H9 (cell line): ENCODE measurements around the gene DCTN2. TPM values are rescaled to one million over a fixed set of nuclear protein-coding genes. Genes with fewer than 3 reads are reported as not detected.
A peak's percentile ranks its signal among the peaks of the same experiment; 100 is the strongest.

ENCODE experiments used
- DNase-seq: peaks from one replicate; pipeline ENCODE4 v3.0.0-alpha.2; 2017
- H2AFZ ChIP-seq: one replicate; pipeline ENCODE4 v1.6.1; 2013; ENCODE audit warnings: mild to moderate bottlenecking, low read length, control low read depth, moderate library complexity
- H2AK5ac ChIP-seq: 2 replicates; pipeline ENCODE4 v1.6.1; 2013; ENCODE audit warnings: low read length, control low read depth, mixed read lengths; ENCODE audit not compliant: insufficient read length
- H2BK120ac ChIP-seq: one replicate; pipeline ENCODE4 v1.6.1; 2013; ENCODE audit warnings: low read depth, mild to moderate bottlenecking, low read length, control low read depth, inconsistent platforms; ENCODE audit not compliant: poor library complexity, severe bottlenecking
- H2BK12ac ChIP-seq: 2 replicates; pipeline ENCODE4 v1.6.1; 2013; ENCODE audit warnings: low read length, control low read depth, mixed read lengths, low read depth; ENCODE audit not compliant: insufficient read length
- H2BK15ac ChIP-seq: 2 replicates; pipeline ENCODE4 v1.6.1; 2013; ENCODE audit warnings: low read depth, low read length, control low read depth
- H2BK20ac ChIP-seq: one replicate; pipeline ENCODE4 v1.6.1; 2013; ENCODE audit warnings: low read depth, mild to moderate bottlenecking, low read length, control low read depth, inconsistent platforms; ENCODE audit not compliant: poor library complexity, severe bottlenecking
- H2BK5ac ChIP-seq: 2 replicates; pipeline ENCODE4 v1.6.1; 2013; ENCODE audit warnings: low read length, control low read depth, mixed read lengths; ENCODE audit not compliant: insufficient read length
- H3K14ac ChIP-seq: 2 replicates; pipeline ENCODE4 v1.6.1; 2013; ENCODE audit warnings: low read length, control low read depth; ENCODE audit not compliant: insufficient read depth
- H3K18ac ChIP-seq: 2 replicates; pipeline ENCODE4 v1.6.1; 2013; ENCODE audit warnings: low read depth, mild to moderate bottlenecking, mixed read lengths, low read length, control low read depth; ENCODE audit not compliant: insufficient read length
- H3K23ac ChIP-seq: 2 replicates; pipeline ENCODE4 v1.6.1; 2013; ENCODE audit warnings: low read length, control low read depth, mixed read lengths, low read depth; ENCODE audit not compliant: insufficient read length
- H3K23me2 ChIP-seq: 2 replicates; pipeline ENCODE4 v1.6.1; 2013; ENCODE audit warnings: low read depth, mild to moderate bottlenecking, mixed read lengths, low read length, control low read depth; ENCODE audit not compliant: insufficient read length, poor library complexity, severe bottlenecking
- H3K27ac ChIP-seq: 2 replicates; pipeline ENCODE4 v1.5.1; 2013; ENCODE audit warnings: low read length, control low read depth, mixed read lengths, low read depth; ENCODE audit not compliant: insufficient read length
- H3K27me3 ChIP-seq: 2 replicates; pipeline ENCODE4 v1.6.1; 2013; ENCODE audit warnings: low read length, control low read depth, inconsistent platforms; ENCODE audit not compliant: insufficient read depth
- H3K4ac ChIP-seq: 2 replicates; pipeline ENCODE4 v1.6.1; 2013; ENCODE audit warnings: low read depth, mild to moderate bottlenecking, control low read depth, inconsistent platforms, low read length, moderate library complexity
- H3K4me1 ChIP-seq: 2 replicates; pipeline ENCODE4 v1.6.1; 2013; ENCODE audit warnings: low read length, control low read depth, inconsistent platforms; ENCODE audit not compliant: insufficient read depth
- H3K4me2 ChIP-seq: 2 replicates; pipeline ENCODE4 v1.6.1; 2013; ENCODE audit warnings: low read length, control low read depth, mixed read lengths; ENCODE audit not compliant: insufficient read length, insufficient read depth
- H3K56ac ChIP-seq: 2 replicates; pipeline ENCODE4 v1.6.1; 2013; ENCODE audit warnings: low read depth, mild to moderate bottlenecking, mixed read lengths, low read length, control low read depth; ENCODE audit not compliant: insufficient read length
- H3K79me1 ChIP-seq: 2 replicates; pipeline ENCODE4 v1.6.1; 2013; ENCODE audit warnings: low read depth, mild to moderate bottlenecking, moderate library complexity, low read length, control low read depth, inconsistent platforms; ENCODE audit not compliant: insufficient read depth, poor library complexity, severe bottlenecking
- H3K79me2 ChIP-seq: 2 replicates; pipeline ENCODE4 v1.6.1; 2013; ENCODE audit warnings: low read length, control low read depth, inconsistent platforms; ENCODE audit not compliant: insufficient read depth
- H3K9ac ChIP-seq: 2 replicates; pipeline ENCODE4 v1.6.1; 2013; ENCODE audit warnings: low read length, control low read depth, mixed read lengths; ENCODE audit not compliant: insufficient read length; ENCODE audit errors: extremely low read depth
- H3K9me3 ChIP-seq: one replicate; pipeline ENCODE4 v1.6.1; 2013; ENCODE audit warnings: low read depth, low read length, inconsistent platforms; ENCODE audit not compliant: control insufficient read depth
- H3T11ph ChIP-seq: one replicate; pipeline ENCODE4 v1.6.1; 2013; ENCODE audit warnings: mild to moderate bottlenecking, low read length, control low read depth, inconsistent platforms
- H4K20me1 ChIP-seq: one replicate; pipeline ENCODE4 v1.6.1; 2013; ENCODE audit not compliant: control insufficient read depth, insufficient read length, insufficient read depth
- H4K5ac ChIP-seq: 2 replicates; pipeline ENCODE4 v1.6.1; 2013; ENCODE audit warnings: low read depth, mild to moderate bottlenecking, mixed read lengths, low read length, control low read depth; ENCODE audit not compliant: insufficient read length
- H4K8ac ChIP-seq: replicated peaks from 2 replicates; pipeline ENCODE4 v1.6.1; 2013; ENCODE audit warnings: low read length, control low read depth, mixed read lengths, low read depth; ENCODE audit not compliant: insufficient read length
- H4K91ac ChIP-seq: 2 replicates; pipeline ENCODE4 v1.6.1; 2013; ENCODE audit warnings: low read depth, mild to moderate bottlenecking, moderate library complexity, mixed read lengths, low read length, control low read depth; ENCODE audit not compliant: insufficient read length
- H3K27ac Mint-ChIP-seq, 3 experiments: 2 replicates in 2 of 3; 3 replicates in 1 of 3; pipeline ENCODE4 v1.8.0; 2020 to 2021; ENCODE audit warnings: mixed read lengths in 3 of 3, mild to moderate bottlenecking in 1 of 3, moderate library complexity in 1 of 3
- H3K27me3 Mint-ChIP-seq: 2 replicates; pipeline ENCODE4 v1.8.0; 2021; ENCODE audit warnings: low read depth, mild to moderate bottlenecking, moderate library complexity, mixed read lengths
- H3K36me3 Mint-ChIP-seq, 3 experiments: 2 replicates in 2 of 3; 3 replicates in 1 of 3; pipeline ENCODE4 v1.8.0; 2020 to 2021; ENCODE audit warnings: low read depth in 3 of 3, mixed read lengths in 3 of 3; ENCODE audit not compliant: insufficient read depth in 1 of 3
- H3K4me1 Mint-ChIP-seq, 2 experiments: 2 replicates each; pipeline ENCODE4 v1.8.0; 2020; ENCODE audit warnings: mixed read lengths in 2 of 2
- H3K4me3 Mint-ChIP-seq, 2 experiments: 2 replicates in 1 of 2; 3 replicates in 1 of 2; pipeline ENCODE4 v1.8.0; 2020 to 2021; ENCODE audit warnings: mild to moderate bottlenecking in 2 of 2, mixed read lengths in 2 of 2, moderate library complexity in 1 of 2
- H3K9me3 Mint-ChIP-seq, 2 experiments: 2 replicates in 1 of 2; 3 replicates in 1 of 2; pipeline ENCODE4 v1.8.0; 2020; ENCODE audit warnings: mild to moderate bottlenecking in 2 of 2, mixed read lengths in 2 of 2, moderate library complexity in 1 of 2
- CTCF ChIP-seq: fragments of 200-600 bp; sonication (generic); conservative IDR thresholded peaks from 3 replicates; pipeline ENCODE4 v1.8.0; 2021; ENCODE audit warnings: antibody characterized with exemption, mild to moderate bottlenecking
- WGBS: extraction: QIAGEN DNeasy Blood & Tissue Kit; methylation state at CpG from one replicate; pipeline ENCODE4 v1.1.7; 2013; ENCODE audit warnings: missing lambda C conversion rate, low lambda C conversion rate, mixed read lengths; ENCODE audit not compliant: insufficient read length; ENCODE audit errors: extremely low coverage; 5-methylcytosine and 5-hydroxymethylcytosine counted together
- total RNA-seq: library from RNA; stranded (reverse); gene quantifications from 2 replicates; pipeline ENCODE4 v1.2.1, GENCODE V29; 2021

Gene DCTN2
- total RNA-seq, 1 experiment from 2014 or later, result 97.7 TPM

- Histone ChIP-seq H2BK120ac (no peak overlapping the region), H2BK5ac (no peak overlapping the region), H3K27me3 (no peaks in the 10 kb centered on the region), H3K9ac (no peak overlapping the region), H2AFZ (no peak overlapping the region), H3K4me2 (no peak overlapping the region), H4K5ac (no peak overlapping the region), H3K9me3 (no peaks in the 10 kb centered on the region), H4K91ac (no peak overlapping the region), H4K8ac (no peak overlapping the region), H3K4ac (no peak overlapping the region), H3K23ac (no peak overlapping the region), H3K79me2 (no peaks in the 10 kb centered on the region), H2BK12ac (no peak overlapping the region), H3K79me1 (no peaks in the 10 kb centered on the region), H2BK20ac (no peak overlapping the region), H4K20me1 (no peaks in the 10 kb centered on the region), H2BK15ac (no peak overlapping the region), H3T11ph (no peak overlapping the region), H2AK5ac (no peak overlapping the region), H3K18ac (no peak overlapping the region), H3K4me1 (no peaks in the 10 kb centered on the region; the same call in none of the 2 replicates), H3K27ac (no peak overlapping the region), H3K56ac (no peak overlapping the region), H3K23me2 (no peaks in the 10 kb centered on the region), H3K14ac (no peak overlapping the region)
- no peak for TF ChIP-seq CTCF
- no peak for DNase-seq
- Mint-ChIP-seq H3K4me3 (peak overlapping the region in 1 of 2 experiments; percentile 27; a peak in 1 of 5 replicates), H3K27me3 (no peaks in the 10 kb centered on the region), H3K36me3 (peaks cover 13 to 78% (median 75%) of the 10 kb centered on the region in 3 experiments), H3K27ac (peak overlapping the region in 2 of 3 experiments; percentile 62 to 86; a peak in 4 of 7 replicates), H3K9me3 (no peaks in the 10 kb centered on the region), H3K4me1 (peaks cover 10 to 14% of the 10 kb centered on the region in 2 experiments)
- WGBS, result no CpG with 5 or more reads among the region's 6 CpGs
These were observed 11.0 kb downstream of the DCTN2 start for GRCh38 chr12:57535764-57536596.
